ENCODE measurements around the gene GAGE13. TPM values are rescaled to one million over a fixed set of nuclear protein-coding genes. Genes with fewer than 3 reads are reported as not detected.
"Not testable (repeated sequence)": the region's sequence is repeated elsewhere in the genome, so short reads cannot be mapped to it uniquely, and the experiment has no call there.

Gene GAGE13
- total and polyA plus RNA-seq, 5 donors from 2014 or later: not detected

DNA sequence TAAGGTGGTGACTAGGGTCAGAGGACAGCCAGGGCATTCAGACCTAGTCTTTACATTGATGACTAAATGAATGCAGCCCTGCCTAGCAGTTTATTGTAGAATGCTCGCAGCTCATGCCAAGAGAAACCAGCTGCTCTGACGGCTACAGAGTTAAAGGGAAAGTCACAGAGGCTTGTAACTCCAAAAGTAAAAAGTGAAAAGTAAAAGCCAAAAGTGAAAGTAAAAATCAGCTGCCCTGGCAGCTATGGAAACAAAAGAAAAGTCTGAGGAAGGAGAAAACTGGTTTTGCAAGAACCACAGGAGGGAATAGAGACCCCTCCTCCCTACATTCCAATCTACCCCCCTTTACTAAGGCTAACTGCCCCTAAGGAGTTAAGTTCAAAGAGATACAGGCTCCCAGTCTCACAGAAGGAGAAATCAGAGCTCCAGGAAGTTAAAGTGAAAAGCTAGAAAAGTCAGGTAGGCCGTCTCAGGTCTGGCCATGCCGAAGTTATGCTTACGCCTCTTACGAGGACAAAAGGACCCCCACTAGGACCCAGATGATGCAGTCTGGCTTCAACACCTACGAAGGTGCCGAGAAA lies 21.9 kb upstream of the GAGE13 start:
- Mint-ChIP-seq H3K4me3 (peak overlapping the region; percentile 65 to 89 (median 87)), H3K9me3 (no peaks in the 10 kb centered on the region), H3K27me3 (no peaks in the 10 kb centered on the region), H3K4me1 (peaks cover 10 to 29% (median 16%) of the 10 kb centered on the region in 4 donors), H3K36me3 (no peaks in the 10 kb centered on the region), H3K27ac (peak overlapping the region; percentile 97 to 100 (median 97))
- no peaks in the 10 kb centered on the region for H3K36me3 ChIP-seq (ENCODE audit: control insufficient read depth, insufficient read depth, low read length)
- peak overlapping the region; percentile 74 for H3K27ac ChIP-seq (ENCODE audit: insufficient read depth, low read length, poor library complexity, severe bottlenecking)
- DNase-seq: peak in 2 of 3 donors; percentile 37 to 41
- no peaks in the 10 kb centered on the region for H3K27me3 ChIP-seq (ENCODE audit: control insufficient read depth, insufficient read depth, low read length)
- peak; percentile 40 to 43 for ATAC-seq (ENCODE audit: low read depth in 2 of 2)
- peaks cover 9% of the 10 kb centered on the region for H3K4me1 ChIP-seq (ENCODE audit: control insufficient read depth, insufficient read depth, low read length, poor library complexity, severe bottlenecking)
- H3K9me3 ChIP-seq (ENCODE audit: control insufficient read depth in 2 of 2, low read length in 2 of 2): no peaks in the 10 kb centered on the region
- H3K4me3 ChIP-seq (ENCODE audit: low read depth, low read length): peak overlapping the region; percentile 83

DNA sequence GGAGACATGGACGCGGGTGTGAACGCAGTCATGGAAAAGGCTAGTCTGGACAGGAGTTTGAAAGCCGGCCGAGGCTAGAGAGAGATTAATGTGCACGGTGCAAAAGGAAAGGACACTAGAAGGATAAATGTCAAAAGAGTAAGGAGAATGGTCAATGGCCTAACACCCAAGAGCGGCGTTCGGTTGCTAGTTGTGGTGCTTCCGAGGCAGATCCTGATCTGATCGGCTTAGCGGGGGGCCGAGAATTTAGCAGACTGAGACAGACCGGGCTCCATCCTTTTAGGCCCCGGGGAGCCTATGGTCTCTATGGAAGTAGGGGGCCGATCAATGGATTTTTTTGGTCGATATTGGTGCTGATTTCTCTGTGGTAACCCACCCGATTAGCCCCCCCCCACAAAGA lies 21.0 kb upstream of the GAGE13 start:
- no peak for ATAC-seq (ENCODE audit: low read depth in 2 of 2)
- Histone ChIP-seq H3K9me3 (ENCODE audit: control insufficient read depth in 2 of 2, low read length in 2 of 2) (no peaks in the 10 kb centered on the region), H3K36me3 (ENCODE audit: control insufficient read depth, insufficient read depth, low read length) (no peaks in the 10 kb centered on the region), H3K27ac (ENCODE audit: insufficient read depth, low read length, poor library complexity, severe bottlenecking) (no peak overlapping the region), H3K27me3 (ENCODE audit: control insufficient read depth, insufficient read depth, low read length) (no peaks in the 10 kb centered on the region), H3K4me3 (ENCODE audit: low read depth, low read length) (no peak overlapping the region), H3K4me1 (ENCODE audit: control insufficient read depth, insufficient read depth, low read length, poor library complexity, severe bottlenecking) (peaks cover 9% of the 10 kb centered on the region)
- peaks cover 10 to 29% (median 16%) of the 10 kb centered on the region in 4 donors for H3K4me1 Mint-ChIP-seq
- no peaks in the 10 kb centered on the region for H3K9me3 Mint-ChIP-seq
- H3K4me3 Mint-ChIP-seq: peak overlapping the region in 1 of 4 donors; percentile 5
- H3K27ac Mint-ChIP-seq: peak overlapping the region in 2 of 3 donors; percentile 97 to 100
- no peak for DNase-seq
- H3K27me3 Mint-ChIP-seq: no peaks in the 10 kb centered on the region
- no peaks in the 10 kb centered on the region for H3K36me3 Mint-ChIP-seq

DNA sequence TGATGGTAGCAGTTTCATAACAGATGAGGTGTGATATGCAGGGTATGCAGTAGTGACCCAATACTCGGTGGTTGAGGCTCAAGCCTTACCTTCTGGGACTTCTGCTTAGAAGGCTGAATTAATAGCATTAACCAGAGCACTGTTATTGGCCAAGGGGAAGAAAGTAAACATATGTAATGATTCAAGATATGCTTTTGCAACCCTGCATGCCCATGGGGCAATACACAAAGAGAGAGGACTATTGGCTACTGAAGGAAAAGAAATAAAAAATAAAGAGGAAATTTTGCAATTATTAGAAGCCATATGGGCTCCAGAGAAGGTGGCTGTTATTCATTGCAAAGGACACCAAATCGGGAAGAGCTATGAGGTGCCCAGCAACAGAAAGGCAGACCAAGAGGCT lies 19.2 kb upstream of the GAGE13 start:
- Histone ChIP-seq H3K36me3 (ENCODE audit: control insufficient read depth, insufficient read depth, low read length) (no peaks in the 10 kb centered on the region), H3K4me3 (ENCODE audit: low read depth, low read length) (no peak overlapping the region), H3K27me3 (ENCODE audit: control insufficient read depth, insufficient read depth, low read length) (no peaks in the 10 kb centered on the region), H3K4me1 (ENCODE audit: control insufficient read depth, insufficient read depth, low read length, poor library complexity, severe bottlenecking) (peaks cover 9% of the 10 kb centered on the region), H3K9me3 (ENCODE audit: control insufficient read depth in 2 of 2, low read length in 2 of 2) (no peaks in the 10 kb centered on the region), H3K27ac (ENCODE audit: insufficient read depth, low read length, poor library complexity, severe bottlenecking) (no peak overlapping the region)
- Mint-ChIP-seq H3K4me1 (peaks cover 10 to 29% (median 18%) of the 10 kb centered on the region in 4 donors), H3K9me3 (peaks cover 0 to 1% (median 0%) of the 10 kb centered on the region in 7 donors), H3K4me3 (no peak overlapping the region), H3K27me3 (no peaks in the 10 kb centered on the region), H3K36me3 (no peaks in the 10 kb centered on the region), H3K27ac (no peak overlapping the region)
- ATAC-seq (ENCODE audit: low read depth in 2 of 2) (no peak), DNase-seq (no peak)

DNA sequence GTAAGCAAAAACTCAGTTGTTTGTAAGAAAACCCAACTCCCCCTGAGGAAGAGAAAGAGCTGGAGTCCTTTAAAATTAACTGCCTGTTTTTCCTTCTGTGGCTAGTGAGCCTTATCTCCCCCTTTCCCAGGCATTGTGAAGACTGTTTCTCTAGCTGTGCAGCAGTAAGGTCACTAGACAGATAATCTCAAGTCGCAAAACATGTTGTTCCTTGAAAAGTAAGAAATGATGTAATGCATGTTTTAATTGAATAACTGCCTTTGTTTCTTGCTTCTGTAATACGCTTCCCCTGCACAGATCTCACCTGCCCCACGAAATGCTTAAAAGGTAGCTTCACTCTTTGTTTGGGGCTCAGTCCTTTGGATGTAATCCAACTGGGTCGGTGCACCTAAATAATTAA lies 15.3 kb upstream of the GAGE13 start:
- Mint-ChIP-seq H3K9me3 (peaks cover 0 to 1% (median 0%) of the 10 kb centered on the region in 7 donors), H3K27me3 (no peaks in the 10 kb centered on the region), H3K4me1 (peaks cover 0 to 4% (median 0%) of the 10 kb centered on the region in 4 donors), H3K27ac (no peak overlapping the region), H3K36me3 (no peaks in the 10 kb centered on the region), H3K4me3 (no peak overlapping the region)
- no peak for DNase-seq
- no peaks in the 10 kb centered on the region for H3K36me3 ChIP-seq (ENCODE audit: control insufficient read depth, insufficient read depth, low read length)
- H3K4me3 ChIP-seq (ENCODE audit: low read depth, low read length): no peak overlapping the region
- no peaks in the 10 kb centered on the region for H3K4me1 ChIP-seq (ENCODE audit: control insufficient read depth, insufficient read depth, low read length, poor library complexity, severe bottlenecking)
- ATAC-seq (ENCODE audit: low read depth in 2 of 2): no peak
- no peaks in the 10 kb centered on the region for H3K9me3 ChIP-seq (ENCODE audit: control insufficient read depth in 2 of 2, low read length in 2 of 2)
- H3K27me3 ChIP-seq (ENCODE audit: control insufficient read depth, insufficient read depth, low read length): no peaks in the 10 kb centered on the region
- no peak overlapping the region for H3K27ac ChIP-seq (ENCODE audit: insufficient read depth, low read length, poor library complexity, severe bottlenecking)

DNA sequence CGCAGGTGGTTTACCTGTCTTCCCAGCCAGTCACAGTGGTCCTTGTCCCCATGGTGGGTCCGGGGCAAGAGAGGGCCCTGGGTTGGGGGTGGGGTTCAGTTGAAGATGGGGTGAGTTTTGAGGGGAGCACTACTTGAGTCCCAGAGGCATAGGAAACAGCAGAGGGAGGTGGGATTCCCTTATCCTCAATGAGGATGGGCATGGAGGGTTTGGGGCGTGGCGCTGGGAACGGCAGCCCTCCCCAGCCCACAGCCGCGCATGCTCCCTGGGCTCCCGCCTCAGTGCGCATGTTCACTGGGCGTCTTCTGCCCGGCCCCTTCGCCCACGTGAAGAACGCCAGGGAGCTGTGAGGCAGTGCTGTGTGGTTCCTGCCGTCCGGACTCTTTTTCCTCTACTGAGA lies 9.6 kb upstream of the GAGE13 start, which contains the start of gene GAGE12J:
GAGE12J (plus strand) TSS at position 301 of the 400 bp plus-strand sequence. CDS start 1,157 bp downstream, outside the sequence.
- H3K36me3 Mint-ChIP-seq; H3K4me3 Mint-ChIP-seq; H3K36me3 ChIP-seq (ENCODE audit: control insufficient read depth, insufficient read depth, low read length); H3K27ac ChIP-seq (ENCODE audit: insufficient read depth, low read length, poor library complexity, severe bottlenecking); H3K4me1 ChIP-seq (ENCODE audit: control insufficient read depth, insufficient read depth, low read length, poor library complexity, severe bottlenecking); H3K9me3 ChIP-seq (ENCODE audit: control insufficient read depth in 2 of 2, low read length in 2 of 2); H3K4me3 ChIP-seq (ENCODE audit: low read depth, low read length); ATAC-seq (ENCODE audit: low read depth in 2 of 2); DNase-seq; H3K4me1 Mint-ChIP-seq; H3K9me3 Mint-ChIP-seq; H3K27me3 Mint-ChIP-seq; H3K27me3 ChIP-seq (ENCODE audit: control insufficient read depth, insufficient read depth, low read length); H3K27ac Mint-ChIP-seq: not testable (repeated sequence)

DNA sequence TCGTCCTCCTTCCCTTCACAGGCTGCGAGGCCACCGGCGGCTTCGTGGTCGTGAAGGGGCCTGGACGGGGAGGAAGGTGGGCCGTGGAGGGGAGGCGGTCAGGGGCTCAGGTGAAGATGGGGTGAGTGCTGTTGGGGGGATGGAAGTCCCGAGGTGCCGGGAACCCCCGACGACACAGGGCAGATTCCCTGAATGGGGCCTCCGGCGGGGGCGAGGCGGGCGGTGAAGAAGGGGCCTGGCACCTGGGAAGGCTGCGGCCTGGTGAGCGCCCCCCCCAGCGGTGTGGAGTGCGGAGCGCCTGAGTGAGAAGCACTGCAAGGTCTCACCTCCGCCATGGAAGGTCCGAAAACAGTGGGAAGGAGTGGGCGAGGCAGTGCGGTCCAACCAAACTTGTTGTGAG lies 9.1 kb upstream of the GAGE13 start:
- not testable (repeated sequence) for DNase-seq; H3K27me3 ChIP-seq (ENCODE audit: control insufficient read depth, insufficient read depth, low read length); H3K4me3 Mint-ChIP-seq; H3K4me1 Mint-ChIP-seq; H3K9me3 Mint-ChIP-seq; H3K27me3 Mint-ChIP-seq; H3K27ac ChIP-seq (ENCODE audit: insufficient read depth, low read length, poor library complexity, severe bottlenecking); H3K4me3 ChIP-seq (ENCODE audit: low read depth, low read length); H3K4me1 ChIP-seq (ENCODE audit: control insufficient read depth, insufficient read depth, low read length, poor library complexity, severe bottlenecking); H3K27ac Mint-ChIP-seq; H3K36me3 ChIP-seq (ENCODE audit: control insufficient read depth, insufficient read depth, low read length); H3K36me3 Mint-ChIP-seq; H3K9me3 ChIP-seq (ENCODE audit: control insufficient read depth in 2 of 2, low read length in 2 of 2); ATAC-seq (ENCODE audit: low read depth in 2 of 2)

DNA sequence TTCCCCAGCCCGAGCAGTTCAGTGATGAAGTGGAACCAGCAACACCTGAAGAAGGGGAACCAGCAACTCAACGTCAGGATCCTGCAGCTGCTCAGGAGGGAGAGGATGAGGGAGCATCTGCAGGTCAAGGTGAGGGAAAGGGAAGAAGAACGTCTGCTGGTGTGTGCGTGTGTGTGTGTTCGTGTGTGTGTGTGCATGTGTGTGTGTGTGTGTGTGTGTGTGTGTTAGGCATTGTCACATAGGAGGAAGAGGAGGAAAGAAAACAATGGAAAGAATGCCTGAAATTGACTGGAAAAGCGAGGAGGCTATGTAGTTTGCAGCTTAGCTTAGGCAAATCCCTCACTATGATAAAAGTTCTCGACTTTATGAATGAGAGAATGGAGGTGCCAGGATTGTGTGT lies 7.6 kb upstream of the GAGE13 start:
- not testable (repeated sequence) for H3K27me3 ChIP-seq (ENCODE audit: control insufficient read depth, insufficient read depth, low read length); ATAC-seq (ENCODE audit: low read depth in 2 of 2); H3K36me3 Mint-ChIP-seq; H3K4me3 ChIP-seq (ENCODE audit: low read depth, low read length); H3K27me3 Mint-ChIP-seq; H3K4me1 Mint-ChIP-seq; H3K4me3 Mint-ChIP-seq; H3K9me3 Mint-ChIP-seq; H3K36me3 ChIP-seq (ENCODE audit: control insufficient read depth, insufficient read depth, low read length); H3K27ac ChIP-seq (ENCODE audit: insufficient read depth, low read length, poor library complexity, severe bottlenecking); H3K27ac Mint-ChIP-seq; H3K9me3 ChIP-seq (ENCODE audit: control insufficient read depth in 2 of 2, low read length in 2 of 2); DNase-seq; H3K4me1 ChIP-seq (ENCODE audit: control insufficient read depth, insufficient read depth, low read length, poor library complexity, severe bottlenecking)

DNA sequence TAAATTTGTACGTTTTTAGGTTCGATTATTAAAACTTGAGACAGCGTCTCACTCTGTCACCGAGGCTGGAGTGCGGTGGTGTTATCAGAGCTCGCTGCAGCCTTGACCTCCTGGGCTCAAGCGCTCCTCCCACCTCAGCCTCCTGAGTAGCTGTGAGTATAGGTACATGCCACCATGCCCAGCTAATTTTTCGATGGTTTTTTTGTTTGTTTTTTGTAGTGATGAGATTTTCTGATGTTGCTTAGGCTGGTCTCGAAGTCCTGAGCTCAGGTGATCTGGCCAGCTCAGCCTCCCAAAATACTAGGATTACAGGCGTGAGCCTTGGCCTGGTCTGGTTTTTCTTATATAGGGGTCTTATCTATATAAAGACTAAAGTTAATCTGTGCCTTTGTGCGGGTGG lies 961 bp upstream of the GAGE13 start:
- H3K4me1 Mint-ChIP-seq; H3K9me3 ChIP-seq (ENCODE audit: control insufficient read depth in 2 of 2, low read length in 2 of 2); H3K4me3 ChIP-seq (ENCODE audit: low read depth, low read length); H3K27ac ChIP-seq (ENCODE audit: insufficient read depth, low read length, poor library complexity, severe bottlenecking); H3K27me3 ChIP-seq (ENCODE audit: control insufficient read depth, insufficient read depth, low read length); H3K36me3 Mint-ChIP-seq; H3K4me1 ChIP-seq (ENCODE audit: control insufficient read depth, insufficient read depth, low read length, poor library complexity, severe bottlenecking); H3K27me3 Mint-ChIP-seq; H3K9me3 Mint-ChIP-seq; ATAC-seq (ENCODE audit: low read depth in 2 of 2); H3K36me3 ChIP-seq (ENCODE audit: control insufficient read depth, insufficient read depth, low read length); DNase-seq; H3K27ac Mint-ChIP-seq; H3K4me3 Mint-ChIP-seq: not testable (repeated sequence)

Measured in CD4-positive, CD25-positive, alpha-beta regulatory T cell (primary cell).